RWPE2 (cell line): ENCODE measurements around the gene CALHM3.

Experiments used
- ATAC-seq: fragments of 200-7000 bp; cut with Tn5 transposase; 3 replicates; pipeline ENCODE4 v1.9.1; 2021; ENCODE audit warnings: low read depth
- DNase-seq: peaks from one replicate; pipeline ENCODE4 v3.0.0-alpha.2; 2020; ENCODE audit warnings: low spot score
- H3K27ac ChIP-seq: fragments of 450-650 bp; 2 replicates; pipeline ENCODE4 v1.5.1; 2017; ENCODE audit warnings: mild to moderate bottlenecking; ENCODE audit not compliant: poor library complexity, severe bottlenecking
- H3K27me3 ChIP-seq: fragments of 250-450 bp; sonication (Bioruptor Pico); 2 replicates; pipeline ENCODE4 v1.5.1; 2021; ENCODE audit warnings: mild to moderate bottlenecking, moderate library complexity; ENCODE audit not compliant: insufficient read depth, poor library complexity, severe bottlenecking
- H3K36me3 ChIP-seq: fragments of 250-450 bp; sonication (Bioruptor Pico); 2 replicates; pipeline ENCODE4 v1.5.1; 2020; ENCODE audit warnings: low read depth, mild to moderate bottlenecking, moderate library complexity
- H3K4me1 ChIP-seq: fragments of 250-450 bp; sonication (Bioruptor Pico); 2 replicates; pipeline ENCODE4 v1.5.1; 2021; ENCODE audit warnings: mild to moderate bottlenecking, moderate library complexity; ENCODE audit not compliant: insufficient read depth, poor library complexity, severe bottlenecking
- H3K4me3 ChIP-seq: fragments of 250-450 bp; sonication (Bioruptor Pico); 2 replicates; pipeline ENCODE4 v1.5.1; 2021; ENCODE audit warnings: mild to moderate bottlenecking, moderate library complexity; ENCODE audit not compliant: severe bottlenecking
- H3K9me3 ChIP-seq: fragments of 250-450 bp; sonication (Bioruptor Pico); 2 replicates; pipeline ENCODE4 v1.5.1; 2021; ENCODE audit warnings: mild to moderate bottlenecking, moderate library complexity; ENCODE audit not compliant: severe bottlenecking
- TF ChIP-seq, protein P1 (sequence below): fragments of 450-650 bp; IDR thresholded peaks from one replicate; pipeline ENCODE4 v1.5.1; 2017; ENCODE audit warnings: mild to moderate bottlenecking, moderate library complexity; ENCODE audit not compliant: poor library complexity, severe bottlenecking

Gene CALHM3

DNA sequence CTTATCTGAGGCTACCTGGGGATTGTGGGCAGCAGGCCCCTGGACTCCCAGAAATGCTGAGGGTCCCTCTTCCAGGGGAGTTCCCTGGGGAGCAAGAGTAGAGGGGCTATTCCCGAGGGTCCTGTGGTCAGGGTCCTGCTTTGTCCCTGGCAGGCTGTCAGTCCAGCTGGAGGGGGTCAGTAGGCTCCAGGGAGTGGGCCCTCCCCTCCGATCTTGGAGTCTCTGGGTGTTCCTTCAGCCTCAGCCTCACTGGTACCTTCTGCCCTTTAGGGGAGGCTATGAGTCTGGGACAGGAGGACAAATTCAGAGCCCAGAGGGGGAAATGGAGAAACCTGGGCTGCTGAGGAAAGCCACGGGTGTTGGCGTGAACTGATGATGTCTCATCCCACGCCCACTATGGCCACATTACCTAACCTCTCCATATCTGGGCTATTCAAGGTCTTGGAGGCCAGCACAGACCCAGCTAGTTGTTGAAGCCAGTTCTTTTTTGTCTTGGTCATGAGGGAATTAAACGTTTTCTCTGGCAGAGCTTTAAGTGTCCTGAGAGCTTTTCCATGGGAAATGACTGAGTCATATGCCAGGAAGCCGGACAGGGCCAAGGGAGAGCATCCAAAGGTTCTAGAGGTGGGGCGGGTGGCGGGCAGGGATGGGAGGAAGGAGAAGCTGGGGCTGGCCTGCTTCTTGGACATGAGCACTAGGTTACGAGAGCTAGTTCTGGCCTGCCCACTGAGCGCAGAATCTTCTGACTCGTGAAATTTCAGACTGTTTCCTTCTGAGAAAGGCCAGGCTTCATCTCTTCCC is 33.1 kb downstream of the CALHM3 start:
- TF ChIP-seq, protein P1, sequence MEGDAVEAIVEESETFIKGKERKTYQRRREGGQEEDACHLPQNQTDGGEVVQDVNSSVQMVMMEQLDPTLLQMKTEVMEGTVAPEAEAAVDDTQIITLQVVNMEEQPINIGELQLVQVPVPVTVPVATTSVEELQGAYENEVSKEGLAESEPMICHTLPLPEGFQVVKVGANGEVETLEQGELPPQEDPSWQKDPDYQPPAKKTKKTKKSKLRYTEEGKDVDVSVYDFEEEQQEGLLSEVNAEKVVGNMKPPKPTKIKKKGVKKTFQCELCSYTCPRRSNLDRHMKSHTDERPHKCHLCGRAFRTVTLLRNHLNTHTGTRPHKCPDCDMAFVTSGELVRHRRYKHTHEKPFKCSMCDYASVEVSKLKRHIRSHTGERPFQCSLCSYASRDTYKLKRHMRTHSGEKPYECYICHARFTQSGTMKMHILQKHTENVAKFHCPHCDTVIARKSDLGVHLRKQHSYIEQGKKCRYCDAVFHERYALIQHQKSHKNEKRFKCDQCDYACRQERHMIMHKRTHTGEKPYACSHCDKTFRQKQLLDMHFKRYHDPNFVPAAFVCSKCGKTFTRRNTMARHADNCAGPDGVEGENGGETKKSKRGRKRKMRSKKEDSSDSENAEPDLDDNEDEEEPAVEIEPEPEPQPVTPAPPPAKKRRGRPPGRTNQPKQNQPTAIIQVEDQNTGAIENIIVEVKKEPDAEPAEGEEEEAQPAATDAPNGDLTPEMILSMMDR, result no peak
- H3K36me3 ChIP-seq, result peaks cover 57% of the 10 kb centered on the region
- H3K4me3 ChIP-seq, result no peak overlapping the region
- peaks cover 2% of the 10 kb centered on the region for H3K4me1 ChIP-seq
- H3K27me3 ChIP-seq, result no peaks in the 10 kb centered on the region
- ATAC-seq, result no peak
- no peak for DNase-seq
- H3K27ac ChIP-seq, result no peak overlapping the region
- no peaks in the 10 kb centered on the region for H3K9me3 ChIP-seq

DNA sequence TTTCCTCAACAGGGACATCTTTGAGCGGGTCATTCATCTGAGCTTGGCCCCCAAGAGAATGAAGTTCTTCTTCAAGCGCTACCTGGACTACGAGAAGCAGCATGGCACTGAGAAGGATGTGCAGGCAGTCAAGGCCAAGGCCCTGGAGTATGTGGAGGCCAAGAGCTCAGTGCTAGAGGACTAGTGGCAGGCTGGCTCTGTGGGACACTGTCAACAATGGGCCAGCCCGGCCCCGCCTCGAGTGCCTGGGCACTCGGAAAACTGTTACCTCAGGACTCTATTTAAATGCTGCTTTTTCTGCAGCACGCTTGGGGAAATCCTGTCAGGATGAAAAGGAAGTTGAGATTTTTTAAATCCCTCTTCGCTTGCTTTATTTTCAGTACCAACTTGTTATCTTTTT is 33.7 kb downstream of the CALHM3 start:
- Histone ChIP-seq H3K9me3 (no peaks in the 10 kb centered on the region), H3K36me3 (peaks cover 63% of the 10 kb centered on the region), H3K4me3 (no peak overlapping the region), H3K27ac (no peak overlapping the region), H3K27me3 (no peaks in the 10 kb centered on the region), H3K4me1 (peaks cover 2% of the 10 kb centered on the region)
- ATAC-seq (no peak), DNase-seq (no peak)
- TF ChIP-seq, protein P1, result no peak

DNA sequence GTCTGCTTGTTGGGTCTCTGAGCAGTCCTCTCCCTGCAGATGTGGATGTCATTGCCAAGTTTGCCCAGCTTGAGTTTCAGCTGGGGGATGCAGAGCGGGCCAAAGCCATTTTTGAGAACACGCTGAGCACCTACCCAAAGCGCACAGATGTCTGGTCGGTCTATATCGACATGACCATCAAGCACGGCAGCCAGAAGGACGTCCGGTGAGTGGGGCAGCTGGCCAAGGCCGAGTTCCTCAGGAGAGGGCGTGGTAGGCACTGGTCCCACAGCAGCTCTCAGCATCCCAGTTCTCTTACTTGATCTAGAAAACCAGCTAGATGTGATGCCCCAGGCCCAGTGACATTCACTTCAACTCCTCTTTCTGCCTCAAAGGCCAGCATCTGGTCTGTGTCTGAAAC is 34.6 kb downstream of the CALHM3 start:
- H3K27me3 ChIP-seq, result no peaks in the 10 kb centered on the region
- TF ChIP-seq, protein P1, result no peak
- ATAC-seq (no peak), DNase-seq (no peak)
- no peak overlapping the region for H3K4me3 ChIP-seq
- peaks cover 2% of the 10 kb centered on the region for H3K4me1 ChIP-seq
- H3K27ac ChIP-seq, result no peak overlapping the region
- H3K9me3 ChIP-seq, result no peaks in the 10 kb centered on the region
- H3K36me3 ChIP-seq, result peaks cover 72% of the 10 kb centered on the region

DNA sequence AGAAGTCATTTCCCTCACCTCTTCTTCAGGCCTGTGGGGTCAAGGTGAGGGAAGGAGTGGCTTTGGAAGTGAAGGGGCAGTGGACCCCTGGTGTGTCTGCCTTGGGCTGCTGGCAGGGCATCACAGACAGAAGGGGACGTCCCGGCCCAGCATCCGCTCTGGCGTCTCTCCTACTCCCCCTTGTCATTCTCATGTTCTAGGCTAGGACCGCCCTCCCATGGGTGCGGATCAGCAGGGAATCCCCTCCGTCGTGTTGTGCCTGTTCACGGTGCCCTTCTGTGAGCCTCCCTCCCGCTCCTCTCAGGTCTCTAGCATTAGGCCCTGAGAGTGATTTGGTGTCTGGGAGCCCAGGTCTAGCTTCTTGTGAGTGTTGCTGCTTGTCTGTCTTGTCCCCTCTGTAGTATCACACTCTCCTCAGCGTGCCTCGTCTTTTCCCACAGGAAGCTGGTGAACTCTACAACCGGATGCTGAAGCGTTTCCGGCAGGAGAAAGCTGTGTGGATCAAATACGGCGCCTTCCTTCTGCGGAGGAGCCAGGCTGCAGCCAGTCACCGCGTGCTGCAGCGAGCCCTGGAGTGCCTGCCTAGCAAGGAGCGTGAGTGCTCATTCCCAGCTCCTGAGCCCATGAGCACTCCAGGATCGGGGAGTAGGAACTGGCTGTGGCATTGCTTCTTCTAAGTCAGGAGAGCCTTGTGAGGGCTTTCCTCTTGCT is 35.4 kb downstream of the CALHM3 start:
- H3K4me3 ChIP-seq, result no peak overlapping the region
- H3K36me3 ChIP-seq, result peaks cover 81% of the 10 kb centered on the region
- no peaks in the 10 kb centered on the region for H3K27me3 ChIP-seq
- ATAC-seq (no peak), DNase-seq (no peak)
- no peak overlapping the region for H3K27ac ChIP-seq
- no peaks in the 10 kb centered on the region for H3K9me3 ChIP-seq
- TF ChIP-seq, protein P1, result no peak
- H3K4me1 ChIP-seq, result no peaks in the 10 kb centered on the region
